B cell (primary cell): ENCODE data around the gene CASP1.

ENCODE experiments used
- EZH2 ChIP-seq: IDR thresholded peaks from 2 replicates; pipeline ENCODE4 v1.6.1; 2012; ENCODE audit warnings: borderline replicate concordance, low read depth, mild to moderate bottlenecking, moderate library complexity, low read length; ENCODE audit not compliant: insufficient read depth, poor library complexity, severe bottlenecking
- TF ChIP-seq, protein P1 (sequence below): fragments of 200-600 bp; IDR thresholded peaks from one replicate; pipeline ENCODE4 v1.8.0; 2022; ENCODE audit warnings: antibody characterized with exemption, mild to moderate bottlenecking

- TF ChIP-seq, protein P1, sequence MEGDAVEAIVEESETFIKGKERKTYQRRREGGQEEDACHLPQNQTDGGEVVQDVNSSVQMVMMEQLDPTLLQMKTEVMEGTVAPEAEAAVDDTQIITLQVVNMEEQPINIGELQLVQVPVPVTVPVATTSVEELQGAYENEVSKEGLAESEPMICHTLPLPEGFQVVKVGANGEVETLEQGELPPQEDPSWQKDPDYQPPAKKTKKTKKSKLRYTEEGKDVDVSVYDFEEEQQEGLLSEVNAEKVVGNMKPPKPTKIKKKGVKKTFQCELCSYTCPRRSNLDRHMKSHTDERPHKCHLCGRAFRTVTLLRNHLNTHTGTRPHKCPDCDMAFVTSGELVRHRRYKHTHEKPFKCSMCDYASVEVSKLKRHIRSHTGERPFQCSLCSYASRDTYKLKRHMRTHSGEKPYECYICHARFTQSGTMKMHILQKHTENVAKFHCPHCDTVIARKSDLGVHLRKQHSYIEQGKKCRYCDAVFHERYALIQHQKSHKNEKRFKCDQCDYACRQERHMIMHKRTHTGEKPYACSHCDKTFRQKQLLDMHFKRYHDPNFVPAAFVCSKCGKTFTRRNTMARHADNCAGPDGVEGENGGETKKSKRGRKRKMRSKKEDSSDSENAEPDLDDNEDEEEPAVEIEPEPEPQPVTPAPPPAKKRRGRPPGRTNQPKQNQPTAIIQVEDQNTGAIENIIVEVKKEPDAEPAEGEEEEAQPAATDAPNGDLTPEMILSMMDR = no peak
- TF ChIP-seq EZH2 = no peak
Measured at GRCh38 chr11:105046898-105047579, 12.1 kb upstream of the CASP1 start.
